ENCODE data around the gene DKK3.

DKK3 gene

DNA sequence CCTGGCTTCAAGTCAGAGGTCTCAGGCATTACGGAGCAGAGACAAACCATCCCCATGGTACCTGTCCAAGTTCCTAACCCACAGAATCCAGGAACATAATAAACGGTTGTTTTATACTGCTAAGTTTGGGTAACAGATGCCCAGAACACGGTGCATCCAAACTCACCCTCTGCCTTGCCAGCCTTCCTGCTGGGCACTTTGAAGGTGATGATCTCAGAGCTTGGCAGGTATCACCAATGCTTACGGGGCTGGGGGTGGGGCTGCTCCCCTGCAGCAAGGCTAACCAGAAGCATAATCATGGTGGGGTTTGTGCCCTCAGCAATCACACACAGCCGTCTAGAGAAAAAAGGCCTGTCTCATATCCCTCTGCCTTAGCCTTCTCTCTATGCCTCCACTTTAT, 27.1 kb downstream of the DKK3 start:
- DNase-seq (ENCODE audit: low spot score), result no peak

DNA sequence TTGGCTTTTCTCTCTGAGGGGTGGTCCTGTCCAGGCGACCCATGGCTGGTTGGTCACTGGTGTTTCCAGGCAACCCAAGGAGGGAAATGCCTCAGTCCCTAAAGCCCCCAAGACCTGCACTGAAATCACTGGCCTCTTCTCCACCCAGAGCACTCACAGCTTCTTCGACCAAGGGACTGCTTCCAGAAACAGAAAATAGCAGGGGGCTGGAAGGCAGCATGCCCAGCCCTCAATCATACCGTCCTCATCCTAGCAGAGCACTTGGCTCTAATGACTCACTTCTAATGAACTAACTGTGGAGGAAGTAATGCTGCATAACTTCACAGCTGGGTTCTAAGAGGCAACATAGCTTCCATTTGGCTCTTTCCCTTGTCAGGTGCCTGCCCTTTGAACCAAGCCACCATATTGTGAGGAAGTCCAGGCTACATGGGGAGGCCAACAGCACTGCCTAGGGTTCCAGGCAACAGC, 27.6 kb downstream of the DKK3 start:
- DNase-seq (ENCODE audit: low spot score), result no peak

GRCh38 chr11:11980200-11980599, 28.2 kb downstream of the DKK3 start:
- no peak for DNase-seq (ENCODE audit: low spot score)

DNA sequence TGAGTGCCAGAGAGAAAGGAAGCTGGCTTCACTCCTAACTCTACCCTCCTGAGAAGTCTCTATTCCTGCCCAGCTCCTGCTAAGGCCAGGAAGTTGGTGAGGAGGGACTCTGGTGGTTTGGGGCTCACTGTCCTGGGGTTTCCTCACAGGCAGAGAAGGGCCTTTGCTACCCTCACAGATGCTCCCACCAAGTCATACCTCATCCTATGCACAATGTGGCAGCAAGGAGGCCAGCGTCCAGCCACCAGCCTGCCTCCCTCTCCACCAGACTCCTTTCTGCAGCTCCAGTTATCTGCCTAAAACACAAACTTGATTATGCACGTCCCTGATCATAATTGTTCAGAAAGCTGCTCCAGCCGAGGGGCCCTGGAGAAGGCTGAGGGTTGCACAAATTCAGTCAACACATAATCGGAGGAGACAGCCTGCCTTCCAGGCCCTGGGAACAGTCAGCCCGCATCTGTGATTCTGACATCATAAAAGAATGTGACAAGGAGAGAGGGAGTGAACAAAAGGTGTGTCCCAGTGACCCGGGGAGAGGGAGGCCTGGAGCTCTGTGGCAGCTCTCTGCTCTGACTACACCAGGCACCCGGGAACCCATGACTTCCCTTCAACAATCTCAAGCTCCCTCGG, 28.8 kb downstream of the DKK3 start:
- DNase-seq (ENCODE audit: low spot score), result no peak

- no peak for DNase-seq (ENCODE audit: low spot score)
Measured at GRCh38 chr11:11978792-11979487, 29.5 kb downstream of the DKK3 start.

DNA sequence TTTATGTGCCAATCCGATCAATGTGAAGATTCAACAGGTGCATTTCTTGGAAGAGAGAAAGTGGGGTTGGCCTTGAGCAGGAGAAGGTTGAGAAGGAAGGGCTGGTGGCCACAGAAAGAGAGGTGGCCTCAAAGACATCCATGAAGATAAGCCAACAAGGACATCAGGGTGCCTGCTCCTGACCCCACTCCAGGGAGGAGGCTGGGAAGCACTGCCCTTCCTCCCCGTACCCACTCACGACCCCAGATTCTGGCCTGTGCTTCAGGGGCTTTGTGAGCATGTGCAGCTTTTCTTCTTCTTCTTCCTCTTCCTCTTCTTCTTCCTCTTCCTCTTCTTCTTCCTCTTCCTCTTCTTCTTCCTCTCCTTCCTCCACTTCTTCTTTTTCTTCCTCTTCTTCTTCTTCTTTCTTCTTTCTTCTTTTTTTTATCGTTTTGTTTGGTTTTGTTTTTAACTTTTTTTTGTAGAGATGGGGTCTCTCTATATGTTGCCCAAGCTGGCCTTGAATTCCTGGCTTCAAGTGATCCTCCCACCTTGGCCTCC, 30.3 kb downstream of the DKK3 start:
- no peak for DNase-seq (ENCODE audit: low spot score)

DNA sequence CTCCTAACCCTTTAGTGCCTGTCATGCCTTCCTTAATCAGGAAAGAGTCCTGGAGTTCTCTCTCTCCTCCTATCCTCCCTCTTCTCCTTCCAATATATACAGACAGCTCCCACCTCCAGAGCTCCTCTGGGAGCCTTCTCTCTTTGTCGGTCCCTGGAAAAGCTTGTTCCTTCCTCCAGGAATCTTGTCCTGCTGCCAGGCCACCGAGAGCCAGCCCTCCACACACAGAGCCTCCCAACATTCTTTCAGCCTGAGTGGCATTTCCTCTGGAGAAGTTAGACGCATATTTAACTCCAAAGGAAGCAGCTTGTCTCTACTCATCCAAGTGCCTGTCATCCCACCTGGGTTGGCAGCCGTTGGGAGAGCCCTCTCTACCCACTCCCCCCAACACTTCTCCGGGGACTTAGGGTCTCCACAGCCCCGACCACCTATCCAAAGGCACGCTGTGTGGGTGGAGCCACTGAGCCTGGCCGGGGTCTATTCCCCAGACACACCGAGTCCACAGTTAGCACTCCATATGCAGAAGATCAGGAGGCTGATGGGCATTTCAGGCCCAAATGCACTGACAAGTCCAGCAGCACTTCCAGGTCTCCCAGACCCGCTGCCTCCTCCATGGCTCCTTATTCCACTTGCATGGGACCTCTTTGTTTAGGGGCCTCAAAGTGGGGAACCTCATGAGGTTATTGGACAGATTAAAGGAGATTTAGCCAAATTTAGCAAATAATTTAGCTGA, 31.1 kb downstream of the DKK3 start:
- DNase-seq (ENCODE audit: low spot score), result no peak

DNA sequence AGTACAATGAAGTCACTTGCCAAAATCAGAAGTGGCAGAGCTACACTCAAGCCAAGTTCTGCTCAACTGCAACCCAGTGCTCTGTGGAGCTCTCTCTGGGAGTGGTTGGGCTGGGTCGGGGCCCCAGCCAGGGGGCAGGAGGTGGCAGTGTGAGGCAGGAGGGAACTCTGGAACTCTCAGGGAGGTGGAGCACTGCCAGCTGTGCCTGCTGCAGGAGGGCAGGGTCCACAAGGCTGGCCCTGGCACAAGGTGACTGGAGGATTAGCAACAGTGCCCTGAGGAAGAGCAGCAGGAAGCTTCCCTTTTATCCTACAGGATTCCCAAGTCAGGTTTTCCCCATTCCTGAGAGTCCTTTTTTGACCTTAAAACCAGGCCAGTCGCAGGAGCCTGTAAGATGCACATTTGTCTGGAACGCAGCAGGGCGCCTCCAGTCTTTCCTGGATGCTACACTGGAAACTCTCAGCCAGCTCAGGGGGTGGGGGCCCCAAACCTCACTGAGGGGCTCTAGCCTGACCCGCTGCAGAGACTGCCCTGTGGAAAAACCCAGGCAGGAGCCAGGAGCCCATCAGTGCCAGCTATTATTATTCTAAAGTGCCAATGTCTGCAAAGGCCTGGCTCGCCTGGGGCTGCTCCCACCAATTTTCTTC, 31.8 kb downstream of the DKK3 start:
- no peak for DNase-seq (ENCODE audit: low spot score)

DNA sequence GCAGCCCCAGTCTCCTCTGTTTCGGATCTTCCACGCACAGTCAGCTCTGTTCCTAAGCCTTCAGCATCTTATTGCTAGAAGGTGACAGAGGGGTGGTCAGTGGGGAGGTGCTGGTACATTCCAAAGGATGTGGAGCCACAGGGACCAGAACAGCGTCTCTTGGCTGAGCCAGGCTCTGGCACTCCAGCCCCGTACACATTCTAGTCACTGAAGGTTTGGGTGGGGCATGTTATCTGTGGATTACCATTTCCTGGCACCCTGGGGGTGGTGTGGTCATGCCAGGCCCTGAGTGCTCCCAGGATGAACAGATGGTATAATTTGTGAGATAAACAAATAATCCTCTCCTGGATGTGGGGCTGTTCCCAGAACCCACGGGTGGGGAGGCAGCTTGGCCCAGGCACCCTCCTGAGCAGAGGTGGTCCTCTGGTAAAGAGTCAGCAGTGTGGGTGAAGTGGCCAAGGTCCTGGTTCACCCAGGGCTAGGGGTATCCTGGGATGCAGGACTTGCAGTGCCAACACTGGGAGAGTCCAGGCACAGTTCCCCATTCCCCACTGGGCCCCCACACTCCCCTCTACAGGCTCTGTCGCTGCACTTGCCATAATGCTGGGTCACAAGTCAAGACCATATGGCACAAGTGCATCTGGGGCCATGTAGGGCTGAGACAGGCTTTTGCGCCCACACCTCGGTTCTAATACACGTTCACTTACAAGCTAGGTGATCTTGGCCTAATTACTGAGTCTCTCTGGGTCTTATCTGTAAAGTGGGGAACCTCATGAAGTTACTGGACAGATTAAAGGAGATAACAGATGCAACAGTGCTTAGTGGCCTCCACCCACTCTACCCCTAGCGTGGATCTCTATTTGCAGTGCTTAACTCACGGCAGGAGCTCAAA, 33.0 kb downstream of the DKK3 start:
- peak; percentile 36 for DNase-seq (ENCODE audit: low spot score)

DNA sequence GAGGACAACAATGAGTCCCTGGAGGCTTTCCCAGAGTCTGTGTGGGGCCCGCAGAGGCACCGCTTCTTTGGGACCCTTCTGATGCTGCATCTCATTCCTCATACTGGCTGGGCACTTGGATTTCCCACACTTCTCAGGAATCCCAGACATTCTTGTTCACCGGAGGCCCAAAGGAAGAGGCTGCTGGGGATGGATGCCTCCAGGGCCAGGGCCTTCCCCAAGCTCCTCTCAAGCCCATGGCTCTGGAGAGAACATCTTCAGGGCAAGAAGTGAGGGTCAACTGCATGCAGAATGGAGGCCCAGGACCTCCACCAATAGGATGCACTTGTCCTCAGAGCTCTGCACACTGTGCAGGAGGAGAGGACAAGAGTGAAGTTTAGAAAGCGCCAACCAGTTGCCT, 34.6 kb downstream of the DKK3 start:
- no peak for DNase-seq (ENCODE audit: low spot score)

GRCh38 chr11:11973361-11973800, 35.0 kb downstream of the DKK3 start:
- no peak for DNase-seq (ENCODE audit: low spot score)

DNA sequence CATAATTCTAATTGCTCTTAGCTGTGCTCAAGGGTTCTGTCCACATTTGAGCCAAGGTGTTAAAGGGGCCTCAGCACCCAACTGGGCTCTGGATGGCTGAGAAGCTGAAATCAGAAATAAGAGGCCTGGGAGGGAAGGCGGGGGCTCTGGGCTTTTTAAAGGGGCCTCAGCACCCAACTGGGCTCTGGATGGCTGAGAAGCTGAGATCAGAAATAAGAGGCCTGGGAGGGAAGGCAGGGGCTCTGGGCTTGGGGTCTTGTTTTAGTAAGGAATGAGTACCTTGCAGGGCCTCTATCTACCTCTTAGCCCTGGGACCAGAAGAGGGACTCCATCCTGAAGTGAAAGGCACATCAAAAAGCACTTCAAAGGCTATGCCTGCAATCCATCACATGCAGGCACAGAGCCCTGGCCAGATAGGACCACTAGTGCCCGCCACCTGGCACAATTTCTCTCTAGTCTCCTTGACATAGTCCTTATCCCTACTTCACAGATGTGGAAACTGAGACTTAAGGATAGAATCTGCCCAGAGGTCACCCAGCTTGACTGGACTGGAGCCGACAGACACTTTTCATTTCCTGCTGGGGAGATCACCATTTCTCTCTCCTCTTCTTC, 35.6 kb downstream of the DKK3 start:
- no peak for DNase-seq (ENCODE audit: low spot score)

DNA sequence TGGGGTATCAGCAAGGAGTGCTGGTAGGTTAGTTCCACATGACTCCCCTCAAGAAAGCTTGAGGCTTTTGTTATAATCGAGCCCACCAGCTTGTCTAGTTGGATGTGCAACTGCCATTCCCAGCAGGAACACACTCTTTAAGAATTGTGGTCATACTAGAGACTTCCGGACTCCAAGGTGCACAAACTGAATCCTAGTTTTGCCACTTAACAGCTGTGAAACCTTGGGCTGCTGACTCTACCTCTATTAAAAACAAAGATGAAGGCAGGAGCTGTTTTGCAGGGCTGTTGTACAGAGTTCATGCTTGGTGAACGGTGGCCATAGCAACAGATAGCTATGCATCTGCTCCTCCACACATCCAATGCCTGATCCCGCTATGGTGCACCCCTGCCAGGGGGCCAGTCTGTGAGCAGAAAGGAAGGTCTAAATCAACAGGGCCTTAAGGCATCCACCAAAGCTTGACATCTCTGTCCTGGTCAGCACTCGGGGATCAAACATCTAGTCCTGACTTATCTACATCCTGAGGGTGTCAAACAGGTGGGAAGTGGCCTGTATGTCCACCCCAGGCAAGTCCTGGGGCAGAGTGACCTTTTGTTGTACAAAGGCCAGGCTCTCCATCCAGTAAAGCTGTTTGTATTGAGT, 36.4 kb downstream of the DKK3 start:
- no peak for DNase-seq (ENCODE audit: low spot score)

GRCh38 chr11:11970556-11970955, 37.9 kb downstream of the DKK3 start:
- no peak for DNase-seq (ENCODE audit: low spot score)

- no peak for DNase-seq (ENCODE audit: low spot score)
Measured at GRCh38 chr11:11969380-11970215, 38.8 kb downstream of the DKK3 start.

DNA sequence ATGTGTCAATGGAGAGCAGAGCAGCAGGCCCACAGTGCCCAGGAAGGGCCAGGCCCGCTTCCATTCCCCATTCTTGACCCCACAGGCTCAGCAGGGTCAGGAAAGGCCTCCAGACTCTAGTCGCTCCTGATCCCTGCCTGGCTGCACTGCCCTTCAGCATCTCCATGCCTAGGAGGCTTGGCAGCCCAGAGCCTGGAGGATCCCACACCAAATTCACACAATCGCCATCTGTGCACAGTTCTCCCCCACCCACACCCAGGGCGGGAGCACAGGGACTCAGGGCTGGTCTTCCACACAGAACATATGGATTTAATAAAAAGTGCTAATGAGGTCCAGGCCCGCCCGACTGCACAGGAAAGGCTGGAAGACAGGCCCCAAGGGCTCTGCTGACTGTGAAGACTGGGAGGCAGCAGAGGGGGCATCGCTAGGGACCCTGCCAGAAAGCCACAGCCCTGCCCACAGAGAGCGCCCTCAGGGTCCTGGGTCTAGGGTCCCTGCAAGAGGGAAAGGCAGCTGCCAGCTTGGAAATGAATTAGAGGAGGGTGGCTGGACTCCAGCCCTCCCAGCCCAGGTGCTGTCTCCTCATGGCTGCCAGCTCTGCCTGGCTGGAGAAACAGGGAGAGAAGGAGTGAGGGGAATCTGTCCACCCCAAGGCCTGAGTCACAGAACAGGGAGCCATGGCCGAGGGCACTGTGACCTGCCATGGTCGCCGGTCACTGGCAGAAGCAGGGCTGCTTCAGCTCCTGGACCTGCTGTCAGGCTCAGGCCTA, 39.7 kb downstream of the DKK3 start:
- DNase-seq (ENCODE audit: low spot score), result no peak

GRCh38 chr11:11967669-11968510, 40.5 kb downstream of the DKK3 start:
- DNase-seq (ENCODE audit: low spot score), result no peak

Data from hematopoietic multipotent progenitor cell treated with erythropoietin and hydrocortisone succinate and interleukin-3 and kit ligand, for 15 days (in vitro differentiated cells).